ENCODE results near the gene CD109. TPM values are rescaled to one million over a fixed set of nuclear protein-coding genes. Genes with fewer than 3 reads are reported as not detected.

Gene CD109
- total RNA-seq, 1 donor, result 170 TPM

Other genes with a start within 250 kb of the CD109 start
- gene CGAS, start 243.9 kb upstream of the CD109 start, total RNA-seq (ENCODE audit: low replicate concordance), result 5.4 and 7.2 TPM in 2 replicates
- 33.5 and 36.9 TPM in 2 replicates for gene MTO1, start 234.5 kb upstream of the CD109 start, total RNA-seq (ENCODE audit: low replicate concordance)
- 16,505 and 21,603 TPM in 2 replicates for gene EEF1A1, start 175.2 kb upstream of the CD109 start, total RNA-seq (ENCODE audit: low replicate concordance)
- 13.8 and 38.2 TPM in 2 replicates for gene SLC17A5, start 42.2 kb upstream of the CD109 start, total RNA-seq (ENCODE audit: low replicate concordance)